Stimulated activated CD4-positive, alpha-beta T cell treated with anti-CD3 and anti-CD28 coated beads, TNF-alpha, amount 100 ng/mL, for 48 hours (primary cell): ENCODE data around the gene AWAT2.

ENCODE experiments used
- DNase-seq, 3 donors: peaks; one replicate each; pipeline ENCODE4 v3.0.0-alpha.2; 2020; ENCODE audit warnings: low read depth in 3 of 3

Gene AWAT2

GRCh38 chrX:70042399-70043371 is 7.1 kb downstream of the AWAT2 start:
- no peak for DNase-seq

- DNase-seq: no peak
Measured at GRCh38 chrX:70041993-70042392, 7.7 kb downstream of the AWAT2 start.

- no peak for DNase-seq
Measured at GRCh38 chrX:70039758-70040157, 10.0 kb downstream of the AWAT2 start.

GRCh38 chrX:70038951-70039350 is 10.8 kb downstream of the AWAT2 start:
- no peak for DNase-seq

- DNase-seq: no peak
Measured at GRCh38 chrX:70038515-70038914, 11.2 kb downstream of the AWAT2 start.

- DNase-seq: no peak
Measured at GRCh38 chrX:70034646-70035045, 15.1 kb downstream of the AWAT2 start.

- peak; percentile 6 to 35 (median 10) for DNase-seq
Measured at GRCh38 chrX:70033348-70034051, 16.2 kb downstream of the AWAT2 start.

GRCh38 chrX:70032792-70033191 is 16.9 kb downstream of the AWAT2 start:
- DNase-seq: no peak

- DNase-seq: peak; percentile 4 to 50 (median 12)
Measured at GRCh38 chrX:70030301-70030767, 19.4 kb downstream of the AWAT2 start.

GRCh38 chrX:70029863-70030262 is 19.9 kb downstream of the AWAT2 start:
- no peak for DNase-seq

- no peak for DNase-seq
Measured at GRCh38 chrX:70026851-70027200, 22.9 kb downstream of the AWAT2 start.

GRCh38 chrX:70026112-70026850 is 23.5 kb downstream of the AWAT2 start:
- no peak for DNase-seq

- no peak for DNase-seq
Measured at GRCh38 chrX:70025464-70025863, 24.3 kb downstream of the AWAT2 start.

- no peak for DNase-seq
Measured at GRCh38 chrX:70022616-70023015, 27.1 kb downstream of the AWAT2 start.

GRCh38 chrX:70016513-70016912 is 33.2 kb downstream of the AWAT2 start:
- no peak for DNase-seq

- DNase-seq: no peak
Measured at GRCh38 chrX:70013466-70014381, 36.0 kb downstream of the AWAT2 start.

GRCh38 chrX:70012756-70013155 is 37.0 kb downstream of the AWAT2 start:
- DNase-seq: no peak

GRCh38 chrX:70009970-70010369 is 39.8 kb downstream of the AWAT2 start:
- no peak for DNase-seq

GRCh38 chrX:70009049-70009448 is 40.7 kb downstream of the AWAT2 start:
- no peak for DNase-seq

- DNase-seq: no peak
Measured at GRCh38 chrX:70007946-70008345, 41.8 kb downstream of the AWAT2 start.

GRCh38 chrX:70001708-70002341 is 47.9 kb downstream of the AWAT2 start:
- no peak for DNase-seq
